Stimulated activated CD8-positive, alpha-beta memory T cell treated with anti-CD3 and anti-CD28 coated beads, Interleukin-7, amount 100 ng/mL, for 24 hours (primary cell): ENCODE data around the gene ULBP1.
"Not testable (repeated sequence)": the region's sequence is repeated elsewhere in the genome, so short reads cannot be mapped to it uniquely, and the experiment has no call there.

Source experiments
- DNase-seq: peaks from one replicate; pipeline ENCODE4 v3.0.0-alpha.2; 2020; ENCODE audit warnings: low read depth

ULBP1 gene

GRCh38 chr6:149975400-149975799, 11.7 kb downstream of the ULBP1 start:
- DNase-seq: no peak

GRCh38 chr6:149977221-149977620, 13.5 kb downstream of the ULBP1 start:
- DNase-seq: no peak

- no peak for DNase-seq
Observed at GRCh38 chr6:149978610-149979009, 14.9 kb downstream of the ULBP1 start.

GRCh38 chr6:149979293-149979692, 15.6 kb downstream of the ULBP1 start:
- DNase-seq: no peak

GRCh38 chr6:149983145-149983544, 19.4 kb downstream of the ULBP1 start:
- no peak for DNase-seq

- DNase-seq: no peak
Observed at GRCh38 chr6:149984773-149985172, 21.0 kb downstream of the ULBP1 start.

- DNase-seq: no peak
Observed at GRCh38 chr6:149985481-149985937, 21.8 kb downstream of the ULBP1 start.

- DNase-seq: no peak
Observed at GRCh38 chr6:149987602-149988107, 23.9 kb downstream of the ULBP1 start.

GRCh38 chr6:149988550-149989346, 25.0 kb downstream of the ULBP1 start:
- DNase-seq: no peak

- no peak for DNase-seq
Observed at GRCh38 chr6:149990212-149990660, 26.5 kb downstream of the ULBP1 start.

- no peak for DNase-seq
Observed at GRCh38 chr6:149990661-149991471, 27.1 kb downstream of the ULBP1 start.

- DNase-seq: not testable (repeated sequence)
Observed at GRCh38 chr6:149991472-149991795, 27.7 kb downstream of the ULBP1 start.

GRCh38 chr6:149991838-149992237, 28.1 kb downstream of the ULBP1 start:
- DNase-seq: no peak

GRCh38 chr6:149995235-149995750, 31.6 kb downstream of the ULBP1 start:
- DNase-seq: no peak

GRCh38 chr6:149995971-149996370, 32.2 kb downstream of the ULBP1 start:
- DNase-seq: no peak

GRCh38 chr6:149999636-150000035, 35.9 kb downstream of the ULBP1 start:
- DNase-seq: no peak

- no peak for DNase-seq
Observed at GRCh38 chr6:150001295-150002008, 37.7 kb downstream of the ULBP1 start.

GRCh38 chr6:150002710-150003109, 39.0 kb downstream of the ULBP1 start:
- DNase-seq: no peak

GRCh38 chr6:150003599-150003998, 39.9 kb downstream of the ULBP1 start:
- not testable (repeated sequence) for DNase-seq

GRCh38 chr6:150004101-150004782, 40.5 kb downstream of the ULBP1 start:
- DNase-seq: no peak
